Activated CD4-positive, alpha-beta T cell treated with anti-CD3 and anti-CD28 coated beads for 4 hours (primary cell): ENCODE measurements around the gene TUBB6.

Source experiments
- DNase-seq, 2 donors: peaks; one replicate each; pipeline ENCODE4 v3.0.0-alpha.2; 2020

Gene TUBB6

GRCh38 chr18:12291690-12292089 lies 16.4 kb upstream of the TUBB6 start:
- DNase-seq = no peak

- DNase-seq = no peak
Measured at GRCh38 chr18:12293831-12294230, 14.2 kb upstream of the TUBB6 start.

- DNase-seq = no peak
Measured at GRCh38 chr18:12295389-12296086, 12.5 kb upstream of the TUBB6 start.

- no peak for DNase-seq
Measured at GRCh38 chr18:12296087-12296403, 12.0 kb upstream of the TUBB6 start.

GRCh38 chr18:12296457-12296856 lies 11.6 kb upstream of the TUBB6 start:
- DNase-seq = no peak

- no peak for DNase-seq
Measured at GRCh38 chr18:12299862-12300261, 8.2 kb upstream of the TUBB6 start.

- no peak for DNase-seq
Measured at GRCh38 chr18:12301263-12302005, 6.6 kb upstream of the TUBB6 start.

GRCh38 chr18:12302391-12303147 lies 5.5 kb upstream of the TUBB6 start:
- no peak for DNase-seq

- no peak for DNase-seq
Measured at GRCh38 chr18:12304351-12305210, 3.5 kb upstream of the TUBB6 start.

- no peak for DNase-seq
Measured at GRCh38 chr18:12305211-12305610, 2.8 kb upstream of the TUBB6 start.

GRCh38 chr18:12305930-12306629 lies 2.0 kb upstream of the TUBB6 start:
- DNase-seq = no peak

- no peak for DNase-seq
Measured at GRCh38 chr18:12306752-12307700, 1.0 kb upstream of the TUBB6 start.

GRCh38 chr18:12308386-12309100 lies 502 bp downstream of the TUBB6 start:
- DNase-seq = no peak

- no peak for DNase-seq
Measured at GRCh38 chr18:12309683-12310198, 1.7 kb downstream of the TUBB6 start.

GRCh38 chr18:12310762-12311161 lies 2.7 kb downstream of the TUBB6 start:
- no peak for DNase-seq

- DNase-seq = no peak
Measured at GRCh38 chr18:12312976-12313375, 4.9 kb downstream of the TUBB6 start.

GRCh38 chr18:12313530-12314245 lies 5.6 kb downstream of the TUBB6 start:
- no peak for DNase-seq

- DNase-seq = no peak
Measured at GRCh38 chr18:12314591-12315305, 6.7 kb downstream of the TUBB6 start.

- no peak for DNase-seq
Measured at GRCh38 chr18:12315490-12315889, 7.4 kb downstream of the TUBB6 start.
